Neural progenitor cell (in vitro differentiated cells): ENCODE measurements around the gene CREB3L2.

ENCODE experiments used
- CTCF ChIP-seq: fragments of 200-600 bp; sonication (generic); IDR thresholded peaks from 2 replicates; pipeline ENCODE4 v1.5.1; 2017; ENCODE audit warnings: antibody characterized with exemption, mild to moderate bottlenecking
- EZH2 ChIP-seq: fragments of 200-600 bp; sonication (generic); IDR thresholded peaks from 2 replicates; pipeline ENCODE4 v1.6.1; 2017; ENCODE audit warnings: antibody characterized with exemption, mild to moderate bottlenecking, moderate library complexity
- EZH2phosphoT487 ChIP-seq: fragments of 200-600 bp; sonication (generic); IDR thresholded peaks from 2 replicates; pipeline ENCODE4 v1.6.1; 2017; ENCODE audit warnings: antibody characterized with exemption

GRCh38 chr7:137948845-137949330 is 53.0 kb downstream of the CREB3L2 start:
- TF ChIP-seq CTCF (no peak), EZH2 (no peak), EZH2phosphoT487 (no peak)
